HepG2 (cell line): Measurements from ENCODE around the gene SLC25A10.

Source experiments
- DDIT3 ChIP-seq: sonication (generic); formaldehyde crosslinking; IDR thresholded peaks from 2 replicates; pipeline ENCODE4 v1.4.0; 2020; ENCODE audit warnings: mild to moderate bottlenecking, missing genetic modification reagents
- E2F1 ChIP-seq: sonication (generic); formaldehyde crosslinking; IDR thresholded peaks from 2 replicates; pipeline ENCODE4 v1.5.0; 2020; ENCODE audit warnings: missing genetic modification reagents
- FOXM1 ChIP-seq: sonication (generic); formaldehyde crosslinking; IDR thresholded peaks from 2 replicates; pipeline ENCODE4 v1.5.0; 2020; ENCODE audit warnings: missing genetic modification reagents
- HMGXB4 ChIP-seq, 2 experiments: sonication (generic) in 1 of 2; formaldehyde crosslinking in 1 of 2; IDR thresholded peaks; 2 replicates each; pipeline versions ENCODE4 v1.4.0 to v1.6.1; 2018 to 2020; ENCODE audit warnings: missing genetic modification reagents in 2 of 2, borderline replicate concordance in 1 of 2, low read depth in 1 of 2, mild to moderate bottlenecking in 1 of 2, missing biosample characterization in 1 of 2
- HNF4A ChIP-seq: sonication (generic); formaldehyde crosslinking; IDR thresholded peaks from 2 replicates; pipeline ENCODE4 v1.4.0; 2020; ENCODE audit warnings: missing genetic modification reagents
- POLR2A ChIP-seq, 2 experiments: IDR thresholded peaks; 2 replicates each; pipeline ENCODE4 v1.6.1; 2011; ENCODE audit warnings: low read depth in 2 of 2, low read length in 2 of 2, mild to moderate bottlenecking in 1 of 2, moderate library complexity in 1 of 2; ENCODE audit not compliant: insufficient read depth in 1 of 2
- POLR2AphosphoS5 ChIP-seq: IDR thresholded peaks from 2 replicates; pipeline ENCODE4 v1.6.1; 2012; ENCODE audit warnings: low read depth, low read length
- SP4 ChIP-seq: sonication (generic); formaldehyde crosslinking; IDR thresholded peaks from 2 replicates; pipeline ENCODE4 v1.8.1; 2023; ENCODE audit warnings: mild to moderate bottlenecking, missing genetic modification reagents
- TOPORS ChIP-seq: sonication (generic); formaldehyde crosslinking; IDR thresholded peaks from 2 replicates; pipeline ENCODE4 v1.8.0; 2023; ENCODE audit warnings: mild to moderate bottlenecking, missing genetic modification reagents
- ZBTB42 ChIP-seq: sonication (generic); formaldehyde crosslinking; IDR thresholded peaks from 2 replicates; pipeline ENCODE4 v1.5.0; 2020; ENCODE audit warnings: mild to moderate bottlenecking, missing genetic modification reagents
- ZFX ChIP-seq: sonication (generic); formaldehyde crosslinking; IDR thresholded peaks from 2 replicates; pipeline ENCODE4 v1.4.0; 2020; ENCODE audit warnings: mild to moderate bottlenecking, low read depth, missing genetic modification reagents, moderate library complexity
- ZNF660 ChIP-seq: sonication (generic); formaldehyde crosslinking; IDR thresholded peaks from 2 replicates; pipeline ENCODE4 v1.5.1; 2020; ENCODE audit warnings: mild to moderate bottlenecking, low read depth, missing genetic modification reagents, borderline replicate concordance
- TF ChIP-seq, protein P1 (sequence below): sonication (generic); formaldehyde crosslinking; IDR thresholded peaks from 2 replicates; pipeline ENCODE4 v1.4.0; 2020; ENCODE audit warnings: mild to moderate bottlenecking, missing genetic modification reagents

DNA sequence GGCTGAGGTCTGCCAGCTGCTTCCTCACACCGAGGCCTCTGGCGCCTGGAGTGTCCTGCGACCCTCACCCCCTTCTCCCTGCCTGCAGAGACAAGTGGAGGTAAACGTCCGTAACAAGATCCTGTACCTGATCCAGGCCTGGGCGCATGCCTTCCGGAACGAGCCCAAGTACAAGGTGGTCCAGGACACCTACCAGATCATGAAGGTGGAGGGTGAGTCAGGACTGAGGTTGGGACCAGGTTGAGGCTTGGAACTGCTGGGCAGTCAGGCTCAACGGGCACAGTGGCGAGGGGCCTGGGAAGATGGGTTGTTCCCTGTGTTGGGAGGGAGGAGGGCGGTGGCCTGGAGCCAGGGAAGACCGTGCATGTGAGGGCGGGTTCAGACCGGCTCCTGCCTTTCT lies 23.5 kb upstream of the SLC25A10 start:
- no peak for TF ChIP-seq ZBTB42 (CRISPR knock-in tag)
- TF ChIP-seq ZNF660 (CRISPR knock-in tag), result no peak
- TF ChIP-seq DDIT3 (CRISPR knock-in tag), result no peak
- TF ChIP-seq, protein P1, sequence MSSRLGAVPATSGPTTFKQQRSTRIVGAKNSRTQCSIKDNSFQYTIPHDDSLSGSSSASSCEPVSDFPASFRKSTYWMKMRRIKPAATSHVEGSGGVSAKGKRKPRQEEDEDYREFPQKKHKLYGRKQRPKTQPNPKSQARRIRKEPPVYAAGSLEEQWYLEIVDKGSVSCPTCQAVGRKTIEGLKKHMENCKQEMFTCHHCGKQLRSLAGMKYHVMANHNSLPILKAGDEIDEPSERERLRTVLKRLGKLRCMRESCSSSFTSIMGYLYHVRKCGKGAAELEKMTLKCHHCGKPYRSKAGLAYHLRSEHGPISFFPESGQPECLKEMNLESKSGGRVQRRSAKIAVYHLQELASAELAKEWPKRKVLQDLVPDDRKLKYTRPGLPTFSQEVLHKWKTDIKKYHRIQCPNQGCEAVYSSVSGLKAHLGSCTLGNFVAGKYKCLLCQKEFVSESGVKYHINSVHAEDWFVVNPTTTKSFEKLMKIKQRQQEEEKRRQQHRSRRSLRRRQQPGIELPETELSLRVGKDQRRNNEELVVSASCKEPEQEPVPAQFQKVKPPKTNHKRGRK (CRISPR knock-in tag), result no peak
- TF ChIP-seq FOXM1, result no peak
- no peak for TF ChIP-seq E2F1 (CRISPR knock-in tag)
- no peak for TF ChIP-seq HNF4A (CRISPR knock-in tag)
- TF ChIP-seq ZFX (CRISPR knock-in tag), result no peak
- TF ChIP-seq POLR2AphosphoS5, result no peak
- TF ChIP-seq TOPORS (CRISPR knock-in tag), result no peak
- TF ChIP-seq POLR2A (IDR thresholded peaks at IDR 0.05; ENCODE audit: insufficient read depth in 1 of 2, low read depth in 2 of 2, low read length in 2 of 2), result no peak
- no peak for TF ChIP-seq HMGXB4 (CRISPR knock-in tag; IDR thresholded peaks at IDR 0.05; ENCODE audit: borderline replicate concordance in 1 of 2, low read depth in 1 of 2)
- TF ChIP-seq SP4, result no peak
